B cell (primary cell): ENCODE results near the gene CHD9. TPM values are rescaled to one million over a fixed set of nuclear protein-coding genes. Genes with fewer than 3 reads are reported as not detected.

Source experiments
- ATAC-seq: fragments of 200-7000 bp; cut with Tn5 transposase; one replicate; pipeline ENCODE4 v1.10.0; 2021; ENCODE audit warnings: low read depth, mild to moderate bottlenecking, moderate number of reproducible peaks, moderate library complexity
- CTCF ChIA-PET: fragments of 350-600 bp; sonication (Branson Sonifier 250); formaldehyde crosslinking; loops from one replicate; lab custom pipeline; 2021; ENCODE audit warnings: antibody characterized with exemption, inconsistent platforms; lab: Charles Lee
- POLR2A ChIA-PET: fragments of 350-600 bp; sonication (Branson Sonifier 250); formaldehyde crosslinking; loops from one replicate; lab custom pipeline; 2021; ENCODE audit warnings: antibody characterized with exemption; lab: Charles Lee
- DNase-seq: peaks from one replicate; pipeline ENCODE4 v3.0.0; 2013
- H2AFZ ChIP-seq: 2 replicates; pipeline ENCODE4 v1.6.1; 2012; ENCODE audit warnings: mild to moderate bottlenecking, low read depth, low read length; ENCODE audit not compliant: insufficient read depth, poor library complexity, severe bottlenecking
- H3K27ac ChIP-seq, 2 donors: 1 replicate in 1 of 2; 2 replicates in 1 of 2; pipeline ENCODE4 v1.5.1; 2012 to 2013; ENCODE audit warnings: low read length in 2 of 2, mild to moderate bottlenecking in 2 of 2, moderate library complexity in 1 of 2
- H3K27me3 ChIP-seq, 4 experiments: fragments of 200-600 bp in 1 of 4; sonication (generic) in 1 of 4; replicated peaks in 1 of 4; 1 replicate in 2 of 4; 2 replicates in 2 of 4; pipeline versions ENCODE4 v1.6.1 to v1.7.0; 2013 to 2016; ENCODE audit warnings: low read length in 3 of 4, mild to moderate bottlenecking in 2 of 4, mixed read lengths in 1 of 4, moderate library complexity in 1 of 4; ENCODE audit not compliant: insufficient read depth in 4 of 4, control insufficient read depth in 3 of 4; ENCODE audit errors: control extremely low read depth in 1 of 4
- H3K36me3 ChIP-seq, 2 experiments: replicated peaks in 1 of 2; 1 replicate in 1 of 2; 2 replicates in 1 of 2; pipeline versions ENCODE4 v1.6.1 to v1.7.1; 2013; ENCODE audit warnings: low read length in 1 of 2; ENCODE audit not compliant: insufficient read depth in 2 of 2, control insufficient read depth in 1 of 2; ENCODE audit errors: control extremely low read depth in 1 of 2, extremely low read depth in 1 of 2
- H3K4me1 ChIP-seq, 2 donors: fragments of 200-600 bp in 1 of 2; sonication (generic) in 1 of 2; 1 replicate in 1 of 2; 2 replicates in 1 of 2; pipeline versions ENCODE4 v1.5.1 to v1.6.1; 2013 to 2017; ENCODE audit warnings: low read length in 2 of 2; ENCODE audit not compliant: control insufficient read depth in 2 of 2, insufficient read depth in 2 of 2
- H3K4me2 ChIP-seq: replicated peaks from 2 replicates; pipeline ENCODE3; 2012; ENCODE audit warnings: mild to moderate bottlenecking, low read depth, low read length; ENCODE audit not compliant: poor library complexity, severe bottlenecking
- H3K4me3 ChIP-seq, 5 experiments: fragments of 200-600 bp in 1 of 5; sonication (generic) in 1 of 5; 1 replicate in 3 of 5; 2 replicates in 2 of 5; pipeline versions ENCODE4 v1.5.1 to v1.7.0; 2011 to 2016; ENCODE audit warnings: low read length in 4 of 5, mild to moderate bottlenecking in 4 of 5, low read depth in 2 of 5, control low read depth in 1 of 5, moderate library complexity in 1 of 5; ENCODE audit not compliant: insufficient read depth in 1 of 5; ENCODE audit errors: control extremely low read depth in 1 of 5, extremely low read depth in 1 of 5
- H3K79me2 ChIP-seq: fragments of 200-600 bp; sonication (generic); one replicate; pipeline ENCODE4 v1.6.0; 2016; ENCODE audit warnings: low read length; ENCODE audit not compliant: control insufficient read depth, insufficient read depth
- H3K9ac ChIP-seq: fragments of 200-600 bp; sonication (generic); 2 replicates; pipeline ENCODE4 v1.6.1; 2017; ENCODE audit warnings: mild to moderate bottlenecking, low read length, moderate library complexity
- H3K9me3 ChIP-seq, 3 donors: one replicate each; pipeline versions ENCODE4 v1.6.1 to v1.7.1; 2013; ENCODE audit warnings: low read length in 2 of 3; ENCODE audit not compliant: control insufficient read depth in 2 of 3, insufficient read depth in 1 of 3; ENCODE audit errors: control extremely low read depth in 1 of 3
- H4K20me1 ChIP-seq: 2 replicates; pipeline ENCODE4 v1.6.0; 2012; ENCODE audit warnings: mild to moderate bottlenecking, low read length; ENCODE audit not compliant: insufficient read depth, control insufficient read depth, poor library complexity, severe bottlenecking
- H3K27ac Mint-ChIP-seq: one replicate; pipeline ENCODE4 v1.8.0; 2021; ENCODE audit warnings: mixed read lengths
- H3K27me3 Mint-ChIP-seq: one replicate; pipeline ENCODE4 v1.8.0; 2021; ENCODE audit warnings: mixed read lengths
- H3K4me1 Mint-ChIP-seq: one replicate; pipeline ENCODE4 v1.8.0; 2021; ENCODE audit warnings: mixed read lengths
- H3K4me3 Mint-ChIP-seq: one replicate; pipeline ENCODE4 v1.8.0; 2021; ENCODE audit warnings: mixed read lengths
- H3K9me3 Mint-ChIP-seq: one replicate; pipeline ENCODE4 v1.8.0; 2022; ENCODE audit warnings: mixed read lengths; ENCODE audit not compliant: insufficient read depth
- EZH2 ChIP-seq: IDR thresholded peaks from 2 replicates; pipeline ENCODE4 v1.6.1; 2012; ENCODE audit warnings: borderline replicate concordance, low read depth, mild to moderate bottlenecking, moderate library complexity, low read length; ENCODE audit not compliant: insufficient read depth, poor library complexity, severe bottlenecking
- WGBS: methylation state at CpG from one replicate; pipeline ENCODE4 v1.1.5; 2013; ENCODE audit warnings: missing lambda C conversion rate; ENCODE audit not compliant: insufficient coverage; 5-methylcytosine and 5-hydroxymethylcytosine counted together
- intact Hi-C: fragments of 100-400 bp; cut with micrococcal nuclease; formaldehyde crosslinking; loops from one replicate; pipeline ENCODE4 v1.10.0; 2022
- polyA plus RNA-seq: library from polyadenylated mRNA; depleted of rRNA; stranded (reverse); fragments of >200 nt; gene quantifications from 2 replicates; pipeline ENCODE4 v1.2.3, GENCODE V29; 2012
- total RNA-seq, 2 donors: library from RNA; stranded (reverse); fragments of 120-200 nt in 1 of 2; gene quantifications; 1 replicate in 1 of 2; 2 replicates in 1 of 2; pipeline versions ENCODE4 v1.2.3 to v1.2.4, GENCODE V29; 2013 to 2022
- TF ChIP-seq, protein P1 (sequence below): fragments of 200-600 bp; IDR thresholded peaks from one replicate; pipeline ENCODE4 v1.8.0; 2022; ENCODE audit warnings: antibody characterized with exemption, mild to moderate bottlenecking

Gene CHD9
- total and polyA plus RNA-seq, 2 donors (not counting 1 experiment from before 2014, with no cell fraction given): 12.2 to 102 TPM

DNA sequence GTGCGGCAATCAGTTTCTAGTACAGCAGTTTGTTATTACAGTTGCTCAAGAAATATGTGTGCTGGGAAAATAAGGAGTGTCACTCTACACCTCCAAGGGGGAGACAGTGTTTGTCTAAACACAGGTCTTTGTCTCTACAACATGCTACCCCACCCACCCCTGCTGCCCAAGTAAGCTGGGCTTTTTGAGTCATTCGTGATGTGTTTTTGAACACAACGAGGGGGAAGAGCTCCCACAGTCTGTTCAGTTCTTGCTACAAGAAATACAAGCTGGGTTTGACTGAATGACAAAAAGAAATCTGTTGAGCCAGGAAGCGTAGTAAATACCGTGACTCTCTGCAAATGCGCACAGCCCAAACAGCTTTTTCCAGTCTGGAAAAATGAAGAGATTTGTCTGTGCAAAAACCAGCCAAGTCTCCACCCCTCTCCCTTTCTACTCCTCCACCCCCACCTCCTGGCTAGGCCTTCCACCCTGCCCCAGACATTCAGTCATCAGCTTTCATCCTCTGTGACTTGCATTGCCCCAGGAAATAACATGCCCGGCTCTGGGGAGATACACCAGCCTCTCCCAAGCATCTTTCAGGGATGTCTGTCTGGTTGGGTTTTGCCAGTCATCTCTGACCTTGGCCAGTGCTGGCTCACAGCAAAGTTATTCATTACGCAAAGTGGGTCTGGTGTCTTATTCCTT, 25.7 kb downstream of the CHD9 start:
- ATAC-seq (no peak), DNase-seq (no peak)
- Histone ChIP-seq H3K4me1 (peaks cover 0 to 12% of the 10 kb centered on the region in 2 donors), H3K27ac (no peak overlapping the region), H3K9me3 (no peaks in the 10 kb centered on the region), H3K4me2 (no peak overlapping the region), H3K36me3 (peaks cover 3 to 21% of the 10 kb centered on the region in 2 experiments), H2AFZ (no peak overlapping the region), H3K27me3 (no peaks in the 10 kb centered on the region), H3K4me3 (no peak overlapping the region), H3K9ac (no peak overlapping the region), H3K79me2 (peaks cover 86% of the 10 kb centered on the region), H4K20me1 (peaks cover 12% of the 10 kb centered on the region)
- H3K4me1 Mint-ChIP-seq: peaks cover 47% of the 10 kb centered on the region
- ChIA-PET CTCF (interaction anchor here (0.6 to 2.7 kb wide), 4 partner anchors 9 to 25 kb away, joined by 3 to 13 read pairs (median 4); partner anchors contain the start of gene CHD9), POLR2A (no interaction called here)
- TF ChIP-seq, protein P1, sequence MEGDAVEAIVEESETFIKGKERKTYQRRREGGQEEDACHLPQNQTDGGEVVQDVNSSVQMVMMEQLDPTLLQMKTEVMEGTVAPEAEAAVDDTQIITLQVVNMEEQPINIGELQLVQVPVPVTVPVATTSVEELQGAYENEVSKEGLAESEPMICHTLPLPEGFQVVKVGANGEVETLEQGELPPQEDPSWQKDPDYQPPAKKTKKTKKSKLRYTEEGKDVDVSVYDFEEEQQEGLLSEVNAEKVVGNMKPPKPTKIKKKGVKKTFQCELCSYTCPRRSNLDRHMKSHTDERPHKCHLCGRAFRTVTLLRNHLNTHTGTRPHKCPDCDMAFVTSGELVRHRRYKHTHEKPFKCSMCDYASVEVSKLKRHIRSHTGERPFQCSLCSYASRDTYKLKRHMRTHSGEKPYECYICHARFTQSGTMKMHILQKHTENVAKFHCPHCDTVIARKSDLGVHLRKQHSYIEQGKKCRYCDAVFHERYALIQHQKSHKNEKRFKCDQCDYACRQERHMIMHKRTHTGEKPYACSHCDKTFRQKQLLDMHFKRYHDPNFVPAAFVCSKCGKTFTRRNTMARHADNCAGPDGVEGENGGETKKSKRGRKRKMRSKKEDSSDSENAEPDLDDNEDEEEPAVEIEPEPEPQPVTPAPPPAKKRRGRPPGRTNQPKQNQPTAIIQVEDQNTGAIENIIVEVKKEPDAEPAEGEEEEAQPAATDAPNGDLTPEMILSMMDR: no peak
- no peak for TF ChIP-seq EZH2
- H3K27me3 Mint-ChIP-seq: no peaks in the 10 kb centered on the region
- H3K27ac Mint-ChIP-seq: no peak overlapping the region
- intact Hi-C loops: no loop called here
- no peaks in the 10 kb centered on the region for H3K9me3 Mint-ChIP-seq
- no peak overlapping the region for H3K4me3 Mint-ChIP-seq
- 97% methylated on average over 7 of the region's 8 CpGs for WGBS

DNA sequence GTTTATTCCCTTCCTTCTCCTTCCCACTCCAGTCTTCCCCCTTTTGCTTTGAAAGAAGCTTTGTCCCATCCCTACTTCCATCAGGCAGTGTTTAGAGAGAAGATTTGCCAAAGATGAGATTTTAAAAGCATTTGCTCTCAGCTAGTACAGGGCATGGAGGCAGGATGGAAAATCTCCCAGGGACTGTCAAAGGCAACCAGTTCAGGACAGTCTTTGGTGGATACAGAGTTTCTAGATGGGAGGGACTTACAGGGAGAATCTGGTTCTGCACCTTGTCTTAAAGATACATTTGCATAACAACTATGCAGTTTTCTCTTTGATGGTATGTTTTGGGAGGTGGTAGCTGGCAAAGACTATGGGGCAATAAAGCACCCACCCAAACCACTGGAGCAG, 26.2 kb downstream of the CHD9 start:
- H3K4me1 ChIP-seq: peaks cover 0 to 14% of the 10 kb centered on the region in 2 donors
- peaks cover 86% of the 10 kb centered on the region for H3K79me2 ChIP-seq
- peaks cover 12% of the 10 kb centered on the region for H4K20me1 ChIP-seq
- no peak overlapping the region for H3K4me3 ChIP-seq
- ChIA-PET POLR2A (no interaction called here), CTCF (interaction anchor here (0.6 to 2.0 kb wide), 2 partner anchors 9 to 26 kb away, joined by 4 to 6 read pairs; partner anchors contain the start of gene CHD9)
- intact Hi-C loops: no loop called here
- no peak overlapping the region for H3K9ac ChIP-seq
- DNase-seq (no peak), ATAC-seq (no peak)
- no peak overlapping the region for H3K27ac ChIP-seq
- H3K27ac Mint-ChIP-seq: no peak overlapping the region
- H3K27me3 Mint-ChIP-seq: no peaks in the 10 kb centered on the region
- H3K9me3 ChIP-seq: no peaks in the 10 kb centered on the region
- no peaks in the 10 kb centered on the region for H3K9me3 Mint-ChIP-seq
- TF ChIP-seq EZH2: no peak
- TF ChIP-seq, protein P1: no peak
- H3K4me1 Mint-ChIP-seq: peaks cover 44% of the 10 kb centered on the region
- H3K36me3 ChIP-seq: peaks cover 3 to 21% of the 10 kb centered on the region in 2 experiments
- no peak overlapping the region for H3K4me2 ChIP-seq
- no peak overlapping the region for H3K4me3 Mint-ChIP-seq
- H2AFZ ChIP-seq: no peak overlapping the region
- no peaks in the 10 kb centered on the region for H3K27me3 ChIP-seq
